Measurements from ENCODE around the gene MPHOSPH6.

The MPHOSPH6 gene

DNA sequence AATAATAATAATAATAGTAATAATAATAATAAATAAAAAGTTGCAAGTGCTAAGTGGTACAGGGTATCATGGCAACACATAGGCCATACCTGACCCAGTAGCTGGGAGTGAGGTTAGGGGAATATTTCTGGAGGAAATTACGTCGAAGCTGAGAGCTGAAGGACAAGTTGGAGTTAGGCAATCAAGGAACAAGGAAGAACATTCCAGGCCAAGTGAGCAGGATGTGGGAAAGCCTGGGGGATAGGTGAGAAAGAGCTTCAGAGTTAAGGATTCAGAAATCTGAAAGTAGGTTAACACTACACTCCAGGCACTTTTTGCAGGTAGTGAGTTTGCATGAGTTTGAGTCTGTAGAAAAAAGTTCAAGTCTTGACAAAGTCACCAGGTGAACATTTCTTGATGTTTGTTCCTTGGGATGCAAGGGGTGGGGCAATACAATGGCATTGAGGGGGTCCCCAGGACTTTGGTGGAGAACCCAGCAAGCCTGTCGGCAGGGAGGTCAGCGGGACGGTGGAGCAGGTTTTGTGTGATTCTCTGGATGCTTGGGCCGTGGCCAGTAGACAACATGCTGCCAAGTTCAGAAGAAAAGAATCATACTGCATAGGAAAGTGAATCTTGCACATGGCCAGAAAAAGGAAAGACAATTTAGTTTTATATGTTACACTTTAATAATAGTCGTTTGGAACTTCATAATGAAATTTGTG is 27.7 kb upstream of the MPHOSPH6 start:
- no peak overlapping the region for H3K27ac ChIP-seq (ENCODE audit: low read depth, low read length)
- H3K36me3 ChIP-seq (ENCODE audit: control insufficient read depth, low read length): no peaks in the 10 kb centered on the region
- H3K79me2 ChIP-seq (ENCODE audit: control insufficient read depth, low read length): no peaks in the 10 kb centered on the region
- H3K9me3 ChIP-seq (ENCODE audit: control insufficient read depth, insufficient read depth, low read length): no peaks in the 10 kb centered on the region
- no peaks in the 10 kb centered on the region for H3K9me2 ChIP-seq (replicated peaks; ENCODE audit: control insufficient read depth, low read length)
- H3F3A ChIP-seq (ENCODE audit: control insufficient read depth, insufficient read depth): no peaks in the 10 kb centered on the region
- TF ChIP-seq EZH2phosphoT487 (IDR thresholded peaks at IDR 0.05; ENCODE audit: borderline replicate concordance, low read length): no peak
- TF ChIP-seq, protein P1, sequence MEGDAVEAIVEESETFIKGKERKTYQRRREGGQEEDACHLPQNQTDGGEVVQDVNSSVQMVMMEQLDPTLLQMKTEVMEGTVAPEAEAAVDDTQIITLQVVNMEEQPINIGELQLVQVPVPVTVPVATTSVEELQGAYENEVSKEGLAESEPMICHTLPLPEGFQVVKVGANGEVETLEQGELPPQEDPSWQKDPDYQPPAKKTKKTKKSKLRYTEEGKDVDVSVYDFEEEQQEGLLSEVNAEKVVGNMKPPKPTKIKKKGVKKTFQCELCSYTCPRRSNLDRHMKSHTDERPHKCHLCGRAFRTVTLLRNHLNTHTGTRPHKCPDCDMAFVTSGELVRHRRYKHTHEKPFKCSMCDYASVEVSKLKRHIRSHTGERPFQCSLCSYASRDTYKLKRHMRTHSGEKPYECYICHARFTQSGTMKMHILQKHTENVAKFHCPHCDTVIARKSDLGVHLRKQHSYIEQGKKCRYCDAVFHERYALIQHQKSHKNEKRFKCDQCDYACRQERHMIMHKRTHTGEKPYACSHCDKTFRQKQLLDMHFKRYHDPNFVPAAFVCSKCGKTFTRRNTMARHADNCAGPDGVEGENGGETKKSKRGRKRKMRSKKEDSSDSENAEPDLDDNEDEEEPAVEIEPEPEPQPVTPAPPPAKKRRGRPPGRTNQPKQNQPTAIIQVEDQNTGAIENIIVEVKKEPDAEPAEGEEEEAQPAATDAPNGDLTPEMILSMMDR (IDR thresholded peaks at IDR 0.05; ENCODE audit: low read depth, low read length, poor library complexity, severe bottlenecking): no peak
- H3K4me3 ChIP-seq (ENCODE audit: low read length): no peak overlapping the region
- no peak overlapping the region for H3K4me2 ChIP-seq (ENCODE audit: low read length)
- H3K27me3 ChIP-seq (ENCODE audit: control insufficient read depth, low read length): 0 out of 2 replicates have a peak, but pooled peaks cover 4% of the 10 kb centered on the region
- no peaks in the 10 kb centered on the region for H3K4me1 ChIP-seq (ENCODE audit: control insufficient read depth, low read length)
- H4K20me1 ChIP-seq (ENCODE audit: control insufficient read depth, insufficient read depth, low read depth, low read length): no peaks in the 10 kb centered on the region

DNA sequence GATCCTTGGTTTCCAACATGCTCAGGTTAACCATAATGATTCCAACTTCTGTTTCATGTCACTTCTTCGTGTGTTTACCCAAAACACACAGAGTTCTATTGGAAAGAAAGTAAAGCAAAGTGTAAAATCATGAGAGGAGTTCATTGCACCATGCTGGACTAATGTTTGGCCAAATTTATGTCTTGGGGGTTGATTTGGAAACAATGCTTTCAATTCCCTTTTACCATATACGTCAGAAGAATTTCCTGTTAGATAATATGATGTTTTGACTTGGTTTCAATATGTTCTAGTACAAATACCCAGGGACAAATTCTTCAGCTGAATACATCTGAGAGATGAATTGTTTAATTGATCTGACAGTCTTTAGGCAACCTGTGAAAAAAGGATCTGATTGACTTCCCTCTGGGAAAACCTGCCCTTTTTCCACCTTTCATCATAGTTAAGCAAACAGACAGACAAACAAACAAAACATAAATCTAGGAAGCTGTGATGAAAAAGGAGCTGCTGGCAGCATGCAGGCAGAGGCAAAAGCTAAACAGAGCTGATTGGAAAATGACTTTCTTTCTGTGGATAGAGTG is 26.0 kb upstream of the MPHOSPH6 start:
- H3K4me1 ChIP-seq (ENCODE audit: control insufficient read depth, low read length): no peaks in the 10 kb centered on the region

DNA sequence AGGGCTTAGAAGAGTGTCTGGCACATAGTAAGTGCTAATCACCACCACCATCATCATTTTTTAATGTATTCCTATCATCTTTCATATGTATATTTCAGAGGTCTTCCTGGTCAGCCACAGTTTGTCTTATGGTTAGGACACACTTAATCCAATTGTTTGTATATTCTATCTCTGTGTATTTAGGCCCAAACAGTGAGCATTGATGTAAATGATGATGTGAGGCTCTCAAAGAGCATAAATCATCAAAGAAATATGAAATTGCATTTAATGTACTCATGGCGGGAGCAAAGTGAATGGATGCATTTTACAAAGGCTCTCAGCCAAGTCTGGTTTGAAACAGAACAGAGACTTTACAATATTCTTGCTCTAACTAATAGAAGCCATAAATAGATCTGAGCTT is 24.1 kb upstream of the MPHOSPH6 start:
- H3K36me3 ChIP-seq (ENCODE audit: control insufficient read depth, low read length): no peaks in the 10 kb centered on the region
- H3K9me3 ChIP-seq (ENCODE audit: control insufficient read depth, insufficient read depth, low read length): no peaks in the 10 kb centered on the region
- no peak overlapping the region for H3K4me2 ChIP-seq (ENCODE audit: low read length)
- no peak overlapping the region for H3K4me3 ChIP-seq (ENCODE audit: low read length)
- TF ChIP-seq, protein P1 (IDR thresholded peaks at IDR 0.05; ENCODE audit: low read depth, low read length, poor library complexity, severe bottlenecking): no peak
- TF ChIP-seq EZH2phosphoT487 (IDR thresholded peaks at IDR 0.05; ENCODE audit: borderline replicate concordance, low read length): no peak
- H3K27ac ChIP-seq (ENCODE audit: low read depth, low read length): no peak overlapping the region
- H3F3A ChIP-seq (ENCODE audit: control insufficient read depth, insufficient read depth): no peaks in the 10 kb centered on the region
- no peaks in the 10 kb centered on the region for H3K4me1 ChIP-seq (ENCODE audit: control insufficient read depth, low read length)
- no peaks in the 10 kb centered on the region for H4K20me1 ChIP-seq (ENCODE audit: control insufficient read depth, insufficient read depth, low read depth, low read length)
- no peaks in the 10 kb centered on the region for H3K79me2 ChIP-seq (ENCODE audit: control insufficient read depth, low read length)
- H3K9me2 ChIP-seq (replicated peaks; ENCODE audit: control insufficient read depth, low read length): no peaks in the 10 kb centered on the region
- peaks cover 12% of the 10 kb centered on the region for H3K27me3 ChIP-seq (ENCODE audit: control insufficient read depth, low read length)

More for the DNA sequence above, 26.0 kb upstream of the MPHOSPH6 start:
- no peaks in the 10 kb centered on the region for H3K9me2 ChIP-seq (replicated peaks; ENCODE audit: control insufficient read depth, low read length)
- H4K20me1 ChIP-seq (ENCODE audit: control insufficient read depth, insufficient read depth, low read depth, low read length): no peaks in the 10 kb centered on the region
- H3K36me3 ChIP-seq (ENCODE audit: control insufficient read depth, low read length): no peaks in the 10 kb centered on the region
- H3K79me2 ChIP-seq (ENCODE audit: control insufficient read depth, low read length): no peaks in the 10 kb centered on the region
- H3K4me2 ChIP-seq (ENCODE audit: low read length): no peak overlapping the region
- H3K4me3 ChIP-seq (ENCODE audit: low read length): no peak overlapping the region
- H3K27ac ChIP-seq (ENCODE audit: low read depth, low read length): no peak overlapping the region
- H3K27me3 ChIP-seq (ENCODE audit: control insufficient read depth, low read length): 0 out of 2 replicates have a peak, but pooled peaks cover 4% of the 10 kb centered on the region
- H3K9me3 ChIP-seq (ENCODE audit: control insufficient read depth, insufficient read depth, low read length): no peaks in the 10 kb centered on the region
- H3F3A ChIP-seq (ENCODE audit: control insufficient read depth, insufficient read depth): no peaks in the 10 kb centered on the region
- no peak for TF ChIP-seq EZH2phosphoT487 (IDR thresholded peaks at IDR 0.05; ENCODE audit: borderline replicate concordance, low read length)
- TF ChIP-seq, protein P1 (IDR thresholded peaks at IDR 0.05; ENCODE audit: low read depth, low read length, poor library complexity, severe bottlenecking): no peak
